Measurements from ENCODE around the gene FNTB.

FNTB gene

GRCh38 chr14:64953310-64953654 lies 33.4 kb upstream of the FNTB start:
- DNase-seq (ENCODE audit: low read depth): no peak

- no peak for DNase-seq (ENCODE audit: low read depth)
Measured at GRCh38 chr14:64953661-64954060, 33.0 kb upstream of the FNTB start.

- DNase-seq (ENCODE audit: low read depth): no peak
Measured at GRCh38 chr14:64954491-64955240, 32.0 kb upstream of the FNTB start.

- DNase-seq (ENCODE audit: low read depth): no peak
Measured at GRCh38 chr14:64955297-64955696, 31.4 kb upstream of the FNTB start.

- no peak for DNase-seq (ENCODE audit: low read depth)
Measured at GRCh38 chr14:64956697-64957406, 29.8 kb upstream of the FNTB start.

- no peak for DNase-seq (ENCODE audit: low read depth)
Measured at GRCh38 chr14:64958201-64958600, 28.5 kb upstream of the FNTB start.

- no peak for DNase-seq (ENCODE audit: low read depth)
Measured at GRCh38 chr14:64958743-64959142, 28.0 kb upstream of the FNTB start.

GRCh38 chr14:64960762-64961276 lies 25.9 kb upstream of the FNTB start:
- no peak for DNase-seq (ENCODE audit: low read depth)

GRCh38 chr14:64963611-64964010 lies 23.1 kb upstream of the FNTB start:
- no peak for DNase-seq (ENCODE audit: low read depth)

- no peak for DNase-seq (ENCODE audit: low read depth)
Measured at GRCh38 chr14:64965356-64966000, 21.2 kb upstream of the FNTB start.

GRCh38 chr14:64966976-64967375 lies 19.7 kb upstream of the FNTB start:
- DNase-seq (ENCODE audit: low read depth): no peak

- no peak for DNase-seq (ENCODE audit: low read depth)
Measured at GRCh38 chr14:64968167-64968566, 18.5 kb upstream of the FNTB start.

GRCh38 chr14:64968651-64969050 lies 18.0 kb upstream of the FNTB start:
- DNase-seq (ENCODE audit: low read depth): no peak

GRCh38 chr14:64970041-64970440 lies 16.7 kb upstream of the FNTB start:
- no peak for DNase-seq (ENCODE audit: low read depth)

- DNase-seq (ENCODE audit: low read depth): no peak
Measured at GRCh38 chr14:64970776-64971477, 15.8 kb upstream of the FNTB start.

GRCh38 chr14:64971491-64971942 lies 15.2 kb upstream of the FNTB start:
- DNase-seq (ENCODE audit: low read depth): no peak

- no peak for DNase-seq (ENCODE audit: low read depth)
Measured at GRCh38 chr14:64971943-64972791, 14.5 kb upstream of the FNTB start, which contains the start of gene RAB15. RAB15 (minus strand) TSS chr14:64972336; CDS start chr14:64972076, 260 bp downstream.

- DNase-seq (ENCODE audit: low read depth): no peak
Measured at GRCh38 chr14:64973026-64973442, 13.7 kb upstream of the FNTB start.

GRCh38 chr14:64973826-64974225 lies 12.9 kb upstream of the FNTB start:
- no peak for DNase-seq (ENCODE audit: low read depth)

GRCh38 chr14:64974563-64974962 lies 12.1 kb upstream of the FNTB start:
- no peak for DNase-seq (ENCODE audit: low read depth)
